ENCODE results near the gene MEN1.

GRCh38 chr11:64765851-64766665, 44.3 kb downstream of the MEN1 start:
- TF ChIP-seq POLR2A (conservative IDR thresholded peaks at IDR 0.05), result no peak
- TF ChIP-seq TAL1 (IDR thresholded peaks at IDR 0.05), result no peak
- TF ChIP-seq ATF3 (IDR thresholded peaks at IDR 0.05), result no peak
- TF ChIP-seq ATF3 (CRISPR knock-in tag; conservative IDR thresholded peaks at IDR 0.05), result no peak
- no peak for TF ChIP-seq SMARCA4 (IDR thresholded peaks at IDR 0.05)
- no peak for TF ChIP-seq RB1 (IDR thresholded peaks at IDR 0.05; ENCODE audit: low read depth)
